Measurements from ENCODE around the gene ITPR1. TPM values are rescaled to one million over a fixed set of nuclear protein-coding genes. Genes with fewer than 3 reads are reported as not detected.

ITPR1 gene
- polyA plus RNA-seq, 1 donor from 2014 or later = 2.1 TPM

- TF ChIP-seq RAD21 (conservative IDR thresholded peaks at IDR 0.05) (no peak), REST (IDR thresholded peaks at IDR 0.05; ENCODE audit: borderline replicate concordance) (no peak), EP300 (conservative IDR thresholded peaks at IDR 0.05; ENCODE audit: poor library complexity, severe bottlenecking) (no peak), TAF1 (IDR thresholded peaks at IDR 0.05; ENCODE audit: low read depth) (no peak), CTCF (IDR thresholded peaks at IDR 0.05; ENCODE audit: poor library complexity, severe bottlenecking) (no peak), POLR2AphosphoS5 (IDR thresholded peaks at IDR 0.05) (no peak), MXI1 (conservative IDR thresholded peaks at IDR 0.05; ENCODE audit: poor library complexity, severe bottlenecking) (no peak), EZH2 (IDR thresholded peaks at IDR 0.05; ENCODE audit: borderline replicate concordance, insufficient read depth, low read length, poor library complexity, severe bottlenecking) (no peak), SMC3 (conservative IDR thresholded peaks at IDR 0.05; ENCODE audit: poor library complexity) (no peak)
- Histone ChIP-seq H2AFZ (ENCODE audit: low read depth, low read length) (no peak overlapping the region), H3K9me3 (ENCODE audit: low read length) (no peaks in the 10 kb centered on the region), H3K4me3 (ENCODE audit: low read length) (no peak overlapping the region), H3F3A (ENCODE audit: insufficient read depth, low read length, poor library complexity, severe bottlenecking) (no peaks in the 10 kb centered on the region), H3K27ac (ENCODE audit: low read length) (no peak overlapping the region), H3K79me2 (replicated peaks; ENCODE audit: insufficient read depth, low read length) (no peaks in the 10 kb centered on the region), H3K27me3 (ENCODE audit: insufficient read depth, low read depth, low read length) (no peaks in the 10 kb centered on the region), H3K4me2 (ENCODE audit: low read length) (no peak overlapping the region), H3K9me2 (ENCODE audit: insufficient read depth, low read length) (no peaks in the 10 kb centered on the region), H3K36me3 (ENCODE audit: insufficient read depth, low read length) (no peaks in the 10 kb centered on the region), H4K20me1 (ENCODE audit: insufficient read depth) (no peaks in the 10 kb centered on the region), H3K9ac (ENCODE audit: low read length) (no peak overlapping the region)
Measured at GRCh38 chr3:4549896-4550295, 56.7 kb downstream of the ITPR1 start.

- no peaks in the 10 kb centered on the region for H3K27me3 ChIP-seq (ENCODE audit: insufficient read depth, low read depth, low read length)
- H3K9me2 ChIP-seq (ENCODE audit: insufficient read depth, low read length) = no peaks in the 10 kb centered on the region
- no peaks in the 10 kb centered on the region for H4K20me1 ChIP-seq (ENCODE audit: insufficient read depth)
- no peaks in the 10 kb centered on the region for H3K79me2 ChIP-seq (replicated peaks; ENCODE audit: insufficient read depth, low read length)
- H3K27ac ChIP-seq (ENCODE audit: low read length) = no peak overlapping the region
- TF ChIP-seq TAF1 (IDR thresholded peaks at IDR 0.05; ENCODE audit: low read depth) (no peak), SMC3 (conservative IDR thresholded peaks at IDR 0.05; ENCODE audit: poor library complexity) (no peak), CTCF (IDR thresholded peaks at IDR 0.05; ENCODE audit: poor library complexity, severe bottlenecking) (no peak), RAD21 (conservative IDR thresholded peaks at IDR 0.05) (no peak), POLR2AphosphoS5 (IDR thresholded peaks at IDR 0.05) (no peak), MXI1 (conservative IDR thresholded peaks at IDR 0.05; ENCODE audit: poor library complexity, severe bottlenecking) (no peak), REST (IDR thresholded peaks at IDR 0.05; ENCODE audit: borderline replicate concordance) (no peak), EZH2 (IDR thresholded peaks at IDR 0.05; ENCODE audit: borderline replicate concordance, insufficient read depth, low read length, poor library complexity, severe bottlenecking) (no peak), EP300 (conservative IDR thresholded peaks at IDR 0.05; ENCODE audit: poor library complexity, severe bottlenecking) (no peak)
- no peak overlapping the region for H3K4me3 ChIP-seq (ENCODE audit: low read length)
- H3K4me2 ChIP-seq (ENCODE audit: low read length) = no peak overlapping the region
- no peaks in the 10 kb centered on the region for H3K36me3 ChIP-seq (ENCODE audit: insufficient read depth, low read length)
- H2AFZ ChIP-seq (ENCODE audit: low read depth, low read length) = no peak overlapping the region
- H3K9ac ChIP-seq (ENCODE audit: low read length) = no peak overlapping the region
- H3K9me3 ChIP-seq (ENCODE audit: low read length) = no peaks in the 10 kb centered on the region
- no peaks in the 10 kb centered on the region for H3F3A ChIP-seq (ENCODE audit: insufficient read depth, low read length, poor library complexity, severe bottlenecking)
Measured at GRCh38 chr3:4551051-4551711, 58.0 kb downstream of the ITPR1 start.

Data from neural cell (in vitro differentiated cells).